PC-3 (cell line): ENCODE data around the gene TMEM114. TPM values are rescaled to one million over a fixed set of nuclear protein-coding genes. Genes with fewer than 3 reads are reported as not detected.

ENCODE experiments used
- ATAC-seq: fragments of 200-7000 bp; cut with Tn5 transposase; 2 replicates; pipeline ENCODE4 v1.9.1; 2020; ENCODE audit warnings: mild to moderate bottlenecking, moderate library complexity
- BruUV-seq: library from RNA; stranded (reverse); fragments of 400-500 nt; replicated peaks from 2 replicates; lab custom pipeline; 2021; lab: Mats Ljungman, UMichigan
- CTCF ChIA-PET: fragments of 300-600 bp; sonication (Branson Sonifier 250); formaldehyde crosslinking; loops from one replicate; lab custom pipeline; 2022; ENCODE audit warnings: antibody characterized with exemption; lab: Charles Lee
- POLR2A ChIA-PET: fragments of 300-600 bp; sonication (Branson Sonifier 250); formaldehyde crosslinking; loops from one replicate; lab custom pipeline; 2022; ENCODE audit warnings: antibody characterized with exemption; ENCODE audit not compliant: unreplicated experiment; lab: Charles Lee
- DNase-seq: peaks from one replicate; pipeline ENCODE4 v3.0.0-alpha.2; 2015
- H2AFZ ChIP-seq: fragments of 300-600 bp; sonication (generic); 2 replicates; pipeline ENCODE4 v1.6.0; 2016; ENCODE audit warnings: antibody characterized with exemption, low read length
- H3F3A ChIP-seq: fragments of 300-600 bp; sonication (generic); one replicate; pipeline ENCODE4 v1.6.0; 2017; ENCODE audit warnings: antibody characterized with exemption, low read length, control low read depth, mild to moderate bottlenecking; ENCODE audit not compliant: unreplicated experiment
- H3K27ac ChIP-seq: fragments of 300-600 bp; sonication (generic); 2 replicates; pipeline ENCODE4 v1.5.1; 2016; ENCODE audit warnings: mild to moderate bottlenecking, low read length
- H3K27me3 ChIP-seq: fragments of 300-600 bp; sonication (generic); 2 replicates; pipeline ENCODE4 v1.6.1; 2016; ENCODE audit warnings: low read length, mixed read lengths
- H3K36me3 ChIP-seq: fragments of 300-600 bp; sonication (generic); 2 replicates; pipeline ENCODE4 v1.6.1; 2016; ENCODE audit warnings: low read depth, mixed run types, low read length, mixed read lengths
- H3K4me1 ChIP-seq: fragments of 300-600 bp; sonication (generic); 2 replicates; pipeline ENCODE4 v1.5.1; 2016; ENCODE audit warnings: low read length; ENCODE audit not compliant: insufficient read depth
- H3K4me2 ChIP-seq: fragments of 300-600 bp; sonication (generic); 2 replicates; pipeline ENCODE4 v1.6.0; 2016; ENCODE audit warnings: low read length
- H3K4me3 ChIP-seq: fragments of 300-600 bp; sonication (generic); 2 replicates; pipeline ENCODE4 v1.5.1; 2016; ENCODE audit warnings: mild to moderate bottlenecking, low read length, mixed read lengths
- H3K79me2 ChIP-seq: fragments of 300-600 bp; sonication (generic); 2 replicates; pipeline ENCODE4 v1.6.1; 2017; ENCODE audit warnings: low read length, mixed read lengths
- H3K9ac ChIP-seq: fragments of 300-600 bp; sonication (generic); 2 replicates; pipeline ENCODE4 v1.6.0; 2016; ENCODE audit warnings: mild to moderate bottlenecking, low read length
- H3K9me2 ChIP-seq: fragments of 300-600 bp; sonication (generic); replicated peaks from 2 replicates; pipeline ENCODE4 v1.6.1; 2016; ENCODE audit warnings: mixed run types, low read length, mixed read lengths
- H3K9me3 ChIP-seq: fragments of 300-600 bp; sonication (generic); 2 replicates; pipeline ENCODE4 v1.6.1; 2016; ENCODE audit warnings: low read length, mixed read lengths
- H4K20me1 ChIP-seq: fragments of 300-600 bp; sonication (generic); 2 replicates; pipeline ENCODE4 v1.6.1; 2016; ENCODE audit warnings: low read length, mixed read lengths
- CTCF ChIP-seq: fragments of 300-600 bp; sonication (generic); conservative IDR thresholded peaks from 2 replicates; pipeline ENCODE4 v1.5.1; 2017; ENCODE audit warnings: antibody characterized with exemption, low read depth, mild to moderate bottlenecking, low read length
- EZH2 ChIP-seq: fragments of 300-600 bp; sonication (generic); IDR thresholded peaks from one replicate; pipeline ENCODE4 v1.6.1; 2017; ENCODE audit warnings: antibody characterized with exemption, mild to moderate bottlenecking, low read length; ENCODE audit not compliant: unreplicated experiment
- EZH2phosphoT487 ChIP-seq: fragments of 300-600 bp; sonication (generic); IDR thresholded peaks from 2 replicates; pipeline ENCODE4 v1.6.1; 2018; ENCODE audit warnings: mild to moderate bottlenecking, antibody characterized with exemption, low read length, borderline replicate concordance
- intact Hi-C: fragments of 100-400 bp; cut with micrococcal nuclease; formaldehyde crosslinking; loops from 2 replicates; pipeline ENCODE4 v1.9.0; 2023
- total RNA-seq: library from RNA; depleted of rRNA; stranded (reverse); fragments of >200 nt; gene quantifications from 2 replicates; pipeline ENCODE4 v1.2.3, GENCODE V29; 2014

TMEM114 gene
- total RNA-seq, 1 experiment from 2014 or later: not detected

DNA sequence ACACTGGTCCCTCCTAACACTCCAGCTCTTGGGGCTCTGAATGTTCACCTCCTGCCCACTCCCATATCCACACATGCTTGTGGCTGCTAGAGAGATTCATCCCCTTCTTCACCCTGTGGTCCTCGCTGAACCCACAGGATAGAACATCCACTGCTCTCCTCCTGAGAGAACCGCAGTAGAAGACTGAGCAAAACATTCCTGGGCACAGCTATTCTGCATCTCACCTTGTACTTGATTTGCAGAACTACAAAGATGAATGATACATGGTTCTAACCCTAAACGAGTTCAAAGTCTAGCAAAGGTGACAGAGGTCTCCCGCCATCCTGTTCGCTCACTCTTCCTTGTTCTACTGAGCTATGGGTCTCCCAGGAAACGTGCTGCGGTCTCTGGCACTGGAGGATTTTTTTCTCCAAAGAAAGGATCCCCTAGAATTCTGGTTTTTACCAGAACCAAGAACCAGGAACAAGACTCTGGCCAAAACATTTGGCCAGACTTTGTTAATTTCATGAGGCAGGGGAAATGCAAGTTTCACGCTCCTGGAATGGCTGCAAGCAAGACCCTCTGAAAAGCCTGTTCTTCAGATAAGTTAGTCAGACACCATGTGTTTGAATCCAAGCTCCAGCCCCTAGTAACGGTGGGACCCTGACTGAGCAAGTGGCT, 39.5 kb downstream of the TMEM114 start:
- no peak for TF ChIP-seq EZH2phosphoT487
- TF ChIP-seq EZH2: no peak
- no peak for TF ChIP-seq CTCF
- ATAC-seq (no peak), DNase-seq (no peak)
- Histone ChIP-seq H3K27me3 (peaks cover 55% of the 10 kb centered on the region), H3K36me3 (no peaks in the 10 kb centered on the region), H3K9me2 (no peaks in the 10 kb centered on the region), H3F3A (no peaks in the 10 kb centered on the region), H3K9ac (no peak overlapping the region), H3K9me3 (no peaks in the 10 kb centered on the region), H2AFZ (no peak overlapping the region), H3K4me3 (no peak overlapping the region), H3K79me2 (no peaks in the 10 kb centered on the region), H3K4me1 (no peaks in the 10 kb centered on the region), H3K4me2 (no peak overlapping the region), H4K20me1 (no peaks in the 10 kb centered on the region), H3K27ac (no peak overlapping the region)
- ChIA-PET CTCF (no interaction called here), POLR2A (no interaction called here)
- intact Hi-C loops: no loop called here
- BruUV-seq: no TSS peak

DNA sequence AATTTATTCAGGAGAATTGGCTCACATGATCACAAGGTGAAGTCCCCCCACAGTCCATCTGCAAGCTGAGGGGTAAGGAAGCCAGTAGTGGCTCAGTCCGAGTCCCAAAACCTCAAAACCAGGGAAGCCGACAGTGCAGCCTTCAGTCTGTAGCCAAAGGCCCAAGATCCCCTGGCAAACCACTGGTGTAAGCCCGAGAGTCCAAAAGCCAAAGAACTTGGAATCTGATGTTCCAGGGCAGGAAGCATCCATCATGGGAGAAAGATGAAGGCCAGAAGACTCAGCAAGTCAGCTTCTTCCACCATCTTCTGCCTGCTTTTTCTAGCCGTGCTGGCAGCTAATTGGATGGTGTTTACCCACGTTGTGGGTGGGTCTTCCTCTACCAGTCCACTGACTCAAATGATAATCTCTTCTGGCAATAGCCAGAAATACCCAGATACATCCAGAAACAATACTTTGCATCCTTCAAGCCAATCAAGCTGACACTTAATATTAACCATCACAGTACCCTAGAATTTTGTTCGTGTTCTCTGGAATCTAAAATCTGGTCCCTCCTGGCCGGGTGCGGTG, 40.4 kb downstream of the TMEM114 start:
- Histone ChIP-seq H3K4me3 (no peak overlapping the region), H3K27me3 (peaks cover 51% of the 10 kb centered on the region), H3K36me3 (no peaks in the 10 kb centered on the region), H3K27ac (no peak overlapping the region), H3F3A (no peaks in the 10 kb centered on the region), H3K9me3 (no peaks in the 10 kb centered on the region), H3K9me2 (no peaks in the 10 kb centered on the region), H2AFZ (no peak overlapping the region), H4K20me1 (no peaks in the 10 kb centered on the region), H3K4me2 (no peak overlapping the region), H3K4me1 (no peaks in the 10 kb centered on the region), H3K9ac (no peak overlapping the region), H3K79me2 (no peaks in the 10 kb centered on the region)
- BruUV-seq: no TSS peak
- POLR2A ChIA-PET: no interaction called here
- no peak for ATAC-seq
- CTCF ChIA-PET: no interaction called here
- TF ChIP-seq CTCF: no peak
- no peak for TF ChIP-seq EZH2phosphoT487
- TF ChIP-seq EZH2: no peak
- intact Hi-C loops: no loop called here
- DNase-seq: no peak

- ATAC-seq (no peak), DNase-seq (no peak)
- Histone ChIP-seq H3K36me3 (no peaks in the 10 kb centered on the region), H3K9ac (no peak overlapping the region), H3K4me2 (no peak overlapping the region), H3F3A (no peaks in the 10 kb centered on the region), H3K27ac (no peak overlapping the region), H3K27me3 (peaks cover 46% of the 10 kb centered on the region), H3K79me2 (no peaks in the 10 kb centered on the region), H3K4me1 (no peaks in the 10 kb centered on the region), H4K20me1 (no peaks in the 10 kb centered on the region), H3K9me2 (no peaks in the 10 kb centered on the region), H2AFZ (no peak overlapping the region), H3K4me3 (no peak overlapping the region), H3K9me3 (no peaks in the 10 kb centered on the region)
- ChIA-PET POLR2A (no interaction called here), CTCF (no interaction called here)
- intact Hi-C loops: no loop called here
- BruUV-seq: no TSS peak
- TF ChIP-seq EZH2phosphoT487 (no peak), EZH2 (no peak), CTCF (no peak)
Measured at GRCh38 chr16:8548166-8548565, 42.1 kb downstream of the TMEM114 start.
